Measurements from ENCODE around the gene CPXM2. TPM values are rescaled to one million over a fixed set of nuclear protein-coding genes. Genes with fewer than 3 reads are reported as not detected.

CPXM2 gene
- total and polyA plus RNA-seq, 9 of the 15 experiments (the other 6 are each of a cell fraction or from before 2014, with no cell fraction given) = not detected

DNA sequence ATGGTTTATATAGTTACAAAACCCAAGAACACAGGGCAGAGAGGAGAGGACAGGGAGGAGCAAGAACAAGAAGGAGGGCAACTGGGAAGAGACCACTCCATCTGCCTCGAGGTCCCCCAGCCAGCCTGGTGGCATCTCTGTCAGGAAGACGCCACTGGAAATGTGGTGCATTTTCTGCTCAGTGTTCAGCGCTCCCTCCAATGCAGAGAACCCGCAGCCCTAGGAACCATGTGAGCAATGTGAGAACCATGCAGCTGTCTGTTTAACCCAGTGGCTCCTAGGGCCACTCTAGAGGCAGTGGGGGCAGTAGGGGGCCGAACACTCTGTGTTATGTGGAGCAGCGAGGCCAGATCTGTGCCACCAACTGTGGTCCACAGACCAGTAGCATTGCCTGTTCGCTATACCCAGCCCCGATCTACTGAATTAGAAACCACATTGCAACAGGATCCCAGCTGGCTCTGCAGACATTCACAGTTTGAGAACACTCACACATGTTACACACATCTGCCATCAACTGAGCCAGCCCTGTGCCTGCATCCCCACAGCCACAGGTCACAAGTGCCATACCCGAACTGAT, 110.2 kb downstream of the CPXM2 start:
- ChIA-PET POLR2A (no interaction called here), CTCF (ENCODE audit: low intra/inter-chr PET ratio) (no interaction called here)
- H3K9me3 ChIP-seq (replicated peaks; ENCODE audit: control insufficient read depth, insufficient read depth, low read depth, low read length) = no peaks in the 10 kb centered on the region
- FAIRE-seq (no peak), DNase-seq (ENCODE audit: extremely low read depth in 1 of 4, low spot score in 3 of 4) (no peak), ATAC-seq (no peak)
- no peak overlapping the region for H2AFZ ChIP-seq (ENCODE audit: low read depth, low read length)
- H3K27ac ChIP-seq (ENCODE audit: extremely low read depth, low read depth, low read length) = no peak overlapping the region
- WGBS (ENCODE audit: insufficient coverage, low coverage, missing lambda C conversion rate) = under 1% methylated on average over 7 of the region's 9 CpGs
- H3K4me1 ChIP-seq (replicated peaks in 1 of 2; ENCODE audit: control insufficient read depth in 2 of 2, insufficient read depth in 2 of 2, low read length in 2 of 2) = no peaks in the 10 kb centered on the region
- peaks cover 0 to 12% of the 10 kb centered on the region in 2 experiments; a peak in 3 of 5 replicates for H3K27me3 ChIP-seq (ENCODE audit: control insufficient read depth in 2 of 2, insufficient read depth in 2 of 2, low read length in 2 of 2)
- H3K4me3 ChIP-seq = no peak overlapping the region
- no peaks in the 10 kb centered on the region for H3K79me2 ChIP-seq (ENCODE audit: control insufficient read depth, insufficient read depth, low read length)
- intact Hi-C loops (cut with micrococcal nuclease) = no loop called here
- no peaks in the 10 kb centered on the region for H3K36me3 ChIP-seq (ENCODE audit: control insufficient read depth, insufficient read depth, low read length)
- H3K9me1 ChIP-seq (ENCODE audit: control insufficient read depth, insufficient read depth, low read length) = no peaks in the 10 kb centered on the region
- in situ Hi-C loops (cut with MboI) = no loop called here
- H4K20me1 ChIP-seq (replicated peaks; ENCODE audit: control insufficient read depth, insufficient read depth, low read length) = no peaks in the 10 kb centered on the region
- no peak overlapping the region for H3K4me2 ChIP-seq (ENCODE audit: insufficient read depth, low read length)
- no peak overlapping the region for H3K9ac ChIP-seq (ENCODE audit: insufficient read depth in 1 of 2, low read depth in 2 of 2, low read length in 2 of 2)
- no TSS peak for BruUV-seq (replicated peaks)
- TF ChIP-seq NEUROD1 (IDR thresholded peaks at IDR 0.05; ENCODE audit: borderline replicate concordance, low read depth, low read length, partially characterized antibody) (no peak), RBM34 (IDR thresholded peaks at IDR 0.05; ENCODE audit: borderline replicate concordance, insufficient read depth, low read length) (no peak), MXD1 (CRISPR knock-in tag; IDR thresholded peaks at IDR 0.05; ENCODE audit: borderline replicate concordance, poor library complexity, severe bottlenecking) (no peak), HES1 (IDR thresholded peaks at IDR 0.05; ENCODE audit: low read depth) (no peak), ZBED1 (IDR thresholded peaks at IDR 0.05) (no peak), NUFIP1 (IDR thresholded peaks at IDR 0.05; ENCODE audit: partially characterized antibody) (no peak), FOXA3 (CRISPR knock-in tag; conservative IDR thresholded peaks at IDR 0.05 in 1 of 2, IDR thresholded peaks at IDR 0.05 in 1 of 2) (no peak), CEBPG (CRISPR knock-in tag; IDR thresholded peaks at IDR 0.05) (no peak), CEBPG (tag; conservative IDR thresholded peaks at IDR 0.05 in 1 of 2, IDR thresholded peaks at IDR 0.05 in 1 of 2) (no peak), IRF9 (tag; IDR thresholded peaks at IDR 0.05) (no peak), JUN (IDR thresholded peaks at IDR 0.05; ENCODE audit: borderline replicate concordance, low read depth, low read length) (no peak), JUN (CRISPR knock-in tag; IDR thresholded peaks at IDR 0.05; ENCODE audit: borderline replicate concordance) (no peak), HNRNPUL1 (IDR thresholded peaks at IDR 0.05; ENCODE audit: low read length) (no peak), PHF20 (IDR thresholded peaks at IDR 0.05; ENCODE audit: partially characterized antibody) (no peak), ASH1L (IDR thresholded peaks at IDR 0.05; ENCODE audit: borderline replicate concordance, low read depth, partially characterized antibody) (no peak), ZBTB8A (IDR thresholded peaks at IDR 0.05; ENCODE audit: partially characterized antibody) (no peak), CCAR2 (IDR thresholded peaks at IDR 0.05; ENCODE audit: low read depth, low read length) (no peak)
- TF ChIP-seq, protein P1, sequence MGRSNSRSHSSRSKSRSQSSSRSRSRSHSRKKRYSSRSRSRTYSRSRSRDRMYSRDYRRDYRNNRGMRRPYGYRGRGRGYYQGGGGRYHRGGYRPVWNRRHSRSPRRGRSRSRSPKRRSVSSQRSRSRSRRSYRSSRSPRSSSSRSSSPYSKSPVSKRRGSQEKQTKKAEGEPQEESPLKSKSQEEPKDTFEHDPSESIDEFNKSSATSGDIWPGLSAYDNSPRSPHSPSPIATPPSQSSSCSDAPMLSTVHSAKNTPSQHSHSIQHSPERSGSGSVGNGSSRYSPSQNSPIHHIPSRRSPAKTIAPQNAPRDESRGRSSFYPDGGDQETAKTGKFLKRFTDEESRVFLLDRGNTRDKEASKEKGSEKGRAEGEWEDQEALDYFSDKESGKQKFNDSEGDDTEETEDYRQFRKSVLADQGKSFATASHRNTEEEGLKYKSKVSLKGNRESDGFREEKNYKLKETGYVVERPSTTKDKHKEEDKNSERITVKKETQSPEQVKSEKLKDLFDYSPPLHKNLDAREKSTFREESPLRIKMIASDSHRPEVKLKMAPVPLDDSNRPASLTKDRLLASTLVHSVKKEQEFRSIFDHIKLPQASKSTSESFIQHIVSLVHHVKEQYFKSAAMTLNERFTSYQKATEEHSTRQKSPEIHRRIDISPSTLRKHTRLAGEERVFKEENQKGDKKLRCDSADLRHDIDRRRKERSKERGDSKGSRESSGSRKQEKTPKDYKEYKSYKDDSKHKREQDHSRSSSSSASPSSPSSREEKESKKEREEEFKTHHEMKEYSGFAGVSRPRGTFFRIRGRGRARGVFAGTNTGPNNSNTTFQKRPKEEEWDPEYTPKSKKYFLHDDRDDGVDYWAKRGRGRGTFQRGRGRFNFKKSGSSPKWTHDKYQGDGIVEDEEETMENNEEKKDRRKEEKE (IDR thresholded peaks at IDR 0.05; ENCODE audit: borderline replicate concordance in 1 of 2, control insufficient read depth in 1 of 2, low read depth in 2 of 2, low read length in 1 of 2) = no peak

All from K562 (cell line).